Skeletal muscle satellite cell (primary cell): Measurements from ENCODE around the gene PTGR2. TPM values are rescaled to one million over a fixed set of nuclear protein-coding genes. Genes with fewer than 3 reads are reported as not detected.

Experiments used
- H3K27me3 ChIP-seq: 2 replicates; pipeline ENCODE4 v1.7.0; 2013; ENCODE audit warnings: low read length; ENCODE audit not compliant: control insufficient read depth, insufficient read depth
- H3K36me3 ChIP-seq: 2 replicates; pipeline ENCODE4 v1.7.0; 2013; ENCODE audit warnings: mild to moderate bottlenecking, control low read depth, low read length; ENCODE audit not compliant: insufficient read depth
- H3K4me1 ChIP-seq: 2 replicates; pipeline ENCODE4 v1.7.0; 2013; ENCODE audit warnings: low read length; ENCODE audit not compliant: control insufficient read depth, insufficient read depth
- H3K4me2 ChIP-seq: 2 replicates; pipeline ENCODE4 v1.7.0; 2013; ENCODE audit warnings: mild to moderate bottlenecking, low read length
- H3K4me3 ChIP-seq: 2 replicates; pipeline ENCODE4 v1.7.0; 2013; ENCODE audit warnings: low read length
- H3K9ac ChIP-seq: 2 replicates; pipeline ENCODE4 v1.7.0; 2013; ENCODE audit warnings: mild to moderate bottlenecking, low read depth, low read length, moderate library complexity
- H3K9me3 ChIP-seq: replicated peaks from 2 replicates; pipeline ENCODE4 v1.7.0; 2013; ENCODE audit warnings: mild to moderate bottlenecking, control low read depth, low read length
- total RNA-seq: library from RNA; depleted of rRNA; stranded (reverse); fragments of >200 nt; gene quantifications from 2 replicates; pipeline ENCODE4 v1.2.3, GENCODE V29; 2012; rRNA removed

PTGR2 gene
- total RNA-seq, result 5.6 and 7.2 TPM in 2 replicates

DNA sequence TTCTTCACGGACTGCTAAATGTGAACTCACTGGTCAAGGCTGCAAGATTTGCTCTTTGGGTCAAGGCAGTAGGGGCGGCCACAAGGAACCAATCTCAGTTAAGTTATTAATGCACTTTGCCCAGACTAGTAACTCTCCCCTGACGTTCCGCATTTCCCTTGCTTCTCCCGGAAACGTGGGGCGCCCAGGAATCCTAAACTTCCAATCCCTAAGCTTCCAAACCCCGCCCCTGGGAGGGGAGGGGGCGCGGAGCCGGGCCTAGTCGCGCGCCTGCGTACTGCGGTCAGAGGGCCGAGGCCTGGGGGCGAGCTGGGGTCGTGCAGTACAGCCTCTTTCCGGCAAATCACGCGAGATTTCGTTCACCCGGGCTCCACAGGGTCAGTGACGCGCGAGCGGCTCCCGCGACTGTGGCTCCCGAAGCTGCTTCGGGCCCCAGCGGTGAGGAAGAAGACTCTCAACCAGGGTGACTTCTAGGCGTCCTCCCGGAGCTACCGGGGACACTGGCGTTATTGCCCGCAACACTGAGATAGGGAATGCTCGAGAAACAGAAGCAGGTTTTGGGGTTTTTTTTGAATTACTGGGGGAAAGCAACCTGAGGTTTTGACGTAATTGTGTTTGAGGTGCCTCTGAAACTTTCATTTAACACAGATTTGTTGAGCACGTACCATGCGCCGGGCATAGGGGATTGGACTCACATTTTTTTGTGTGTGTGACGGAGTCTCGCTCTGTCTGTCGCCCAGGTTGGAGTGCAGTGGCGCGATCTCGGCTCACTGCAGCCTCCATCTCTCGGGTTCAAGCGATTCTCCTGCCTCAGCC is at the start of gene PTGR2:
PTGR2 (plus strand) TSS at position 265 of the 816 bp plus-strand sequence. CDS start 7,032 bp downstream, outside the sequence.
- peaks cover 18% of the 10 kb centered on the region for H3K4me1 ChIP-seq
- H3K4me3 ChIP-seq, result peak within 1 kb of the TSS; percentile 73
- no peaks in the 10 kb centered on the region for H3K36me3 ChIP-seq
- no peaks in the 10 kb centered on the region for H3K9me3 ChIP-seq
- H3K9ac ChIP-seq, result peak within 1 kb of the TSS; percentile 90
- H3K4me2 ChIP-seq, result peak within 1 kb of the TSS; percentile 85
- H3K27me3 ChIP-seq, result no peaks in the 10 kb centered on the region

DNA sequence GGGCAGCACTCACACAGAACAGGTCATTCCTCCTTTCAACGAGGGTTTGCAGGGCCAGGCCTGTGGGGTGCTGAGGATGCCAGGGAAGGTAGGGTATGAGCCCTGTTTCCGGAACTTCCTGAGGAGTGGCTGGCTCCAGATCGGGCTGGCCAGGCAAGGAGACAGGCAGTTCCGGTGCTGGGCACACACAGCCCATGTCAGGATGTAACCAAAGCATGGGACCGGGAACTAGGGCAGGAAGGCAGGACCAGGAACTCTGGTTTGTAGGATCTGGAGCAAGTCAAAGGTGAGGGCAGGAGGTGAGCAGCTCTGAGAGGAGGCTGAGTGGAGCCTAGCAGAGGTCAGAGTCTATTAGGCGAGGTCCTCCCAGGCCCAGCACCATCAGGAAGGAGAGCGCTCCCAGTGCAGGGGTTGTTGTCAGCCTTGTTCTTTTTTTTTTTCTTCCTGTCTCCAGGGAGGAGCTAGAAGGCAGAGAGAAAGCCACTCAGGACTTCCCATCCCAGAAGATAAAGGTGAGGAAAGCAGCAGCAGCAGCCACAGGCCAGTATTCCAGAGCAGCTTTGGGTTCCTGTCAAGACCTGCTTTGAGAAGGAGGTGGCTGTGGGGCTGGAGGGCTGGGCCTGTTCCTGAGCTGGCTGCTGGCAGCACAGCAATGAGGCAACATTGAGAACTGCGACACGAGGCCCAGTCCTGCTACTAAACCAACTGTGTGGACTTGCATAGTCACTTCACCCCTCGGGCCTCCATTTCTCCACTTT is 49.0 kb upstream of the PTGR2 start:
- no peak overlapping the region for H3K9ac ChIP-seq

DNA sequence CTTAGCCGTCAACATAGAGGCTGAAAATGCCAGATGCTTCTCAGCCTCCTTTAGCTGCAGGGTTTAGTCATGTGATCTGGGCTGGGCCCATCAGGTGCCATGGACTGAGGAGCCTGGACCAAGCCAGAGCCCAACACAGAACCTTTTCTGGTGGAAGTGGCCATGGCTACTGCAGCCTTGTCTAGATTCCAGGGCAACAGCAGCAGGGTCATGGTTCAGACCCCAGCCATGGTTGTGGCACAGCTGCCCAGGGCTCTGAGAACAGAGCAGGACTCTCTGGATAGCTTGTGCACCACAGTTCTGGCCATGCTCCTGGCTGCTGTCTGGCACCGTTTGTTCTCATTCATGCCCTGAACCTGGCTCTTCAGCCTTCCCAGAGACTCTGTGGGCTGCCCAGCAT is 47.0 kb upstream of the PTGR2 start:
- no peaks in the 10 kb centered on the region for H3K27me3 ChIP-seq
- no peak overlapping the region for H3K4me3 ChIP-seq
- peaks cover 14% of the 10 kb centered on the region for H3K4me1 ChIP-seq
- H3K4me2 ChIP-seq, result no peak overlapping the region
- no peaks in the 10 kb centered on the region for H3K36me3 ChIP-seq
- H3K9ac ChIP-seq, result no peak overlapping the region
- no peaks in the 10 kb centered on the region for H3K9me3 ChIP-seq

More for the DNA sequence above, 49.0 kb upstream of the PTGR2 start:
- Histone ChIP-seq H3K27me3 (no peaks in the 10 kb centered on the region), H3K9me3 (no peaks in the 10 kb centered on the region), H3K4me1 (peaks cover 9% of the 10 kb centered on the region), H3K36me3 (no peaks in the 10 kb centered on the region), H3K4me2 (no peak overlapping the region), H3K4me3 (no peak overlapping the region)

DNA sequence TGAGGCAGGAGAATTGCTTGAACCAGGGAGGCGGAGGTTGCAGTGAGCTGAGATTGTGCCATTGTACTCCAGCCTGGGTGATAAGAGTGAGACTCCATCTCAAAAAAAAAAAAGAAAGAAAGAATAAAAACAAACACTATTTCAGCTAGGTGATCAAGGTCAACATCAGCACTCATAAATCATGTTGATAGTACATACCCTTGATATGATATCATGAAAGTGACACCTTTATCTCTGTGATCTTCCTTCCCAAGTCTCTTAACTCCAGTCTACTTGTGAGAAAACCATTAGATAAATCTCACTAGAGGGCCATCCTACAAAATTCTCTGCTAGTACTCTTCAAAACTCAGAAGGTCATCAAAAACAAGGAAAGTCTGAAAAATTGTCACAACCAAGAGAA is 44.2 kb upstream of the PTGR2 start:
- no peak overlapping the region for H3K9ac ChIP-seq
- no peaks in the 10 kb centered on the region for H3K36me3 ChIP-seq
- no peaks in the 10 kb centered on the region for H3K27me3 ChIP-seq
- H3K4me2 ChIP-seq, result no peak overlapping the region
- H3K9me3 ChIP-seq, result no peaks in the 10 kb centered on the region
- no peak overlapping the region for H3K4me3 ChIP-seq
- H3K4me1 ChIP-seq, result peaks cover 14% of the 10 kb centered on the region

DNA sequence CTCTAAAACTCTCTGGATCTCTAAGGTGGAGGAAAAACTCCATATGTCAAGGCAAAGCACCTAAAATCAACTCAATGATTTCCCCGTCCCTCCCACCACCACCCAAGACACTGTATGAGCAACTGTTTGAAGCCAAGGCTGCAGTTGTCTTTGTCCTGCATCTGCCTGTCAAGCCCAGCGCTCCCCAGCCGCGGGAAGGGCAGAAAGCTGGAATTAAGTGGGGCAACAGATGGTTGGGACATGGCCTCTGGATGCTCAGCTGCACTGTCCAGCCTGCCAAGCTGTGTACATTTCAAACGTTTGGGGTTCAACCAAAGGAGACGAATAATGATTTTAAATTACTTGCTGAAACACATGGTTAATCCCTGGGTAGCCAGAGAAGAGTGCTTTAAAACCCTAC is 42.2 kb upstream of the PTGR2 start:
- Histone ChIP-seq H3K27me3 (no peaks in the 10 kb centered on the region), H3K4me1 (peaks cover 14% of the 10 kb centered on the region), H3K9me3 (no peaks in the 10 kb centered on the region), H3K4me2 (no peak overlapping the region), H3K4me3 (no peak overlapping the region), H3K36me3 (no peaks in the 10 kb centered on the region), H3K9ac (no peak overlapping the region)

DNA sequence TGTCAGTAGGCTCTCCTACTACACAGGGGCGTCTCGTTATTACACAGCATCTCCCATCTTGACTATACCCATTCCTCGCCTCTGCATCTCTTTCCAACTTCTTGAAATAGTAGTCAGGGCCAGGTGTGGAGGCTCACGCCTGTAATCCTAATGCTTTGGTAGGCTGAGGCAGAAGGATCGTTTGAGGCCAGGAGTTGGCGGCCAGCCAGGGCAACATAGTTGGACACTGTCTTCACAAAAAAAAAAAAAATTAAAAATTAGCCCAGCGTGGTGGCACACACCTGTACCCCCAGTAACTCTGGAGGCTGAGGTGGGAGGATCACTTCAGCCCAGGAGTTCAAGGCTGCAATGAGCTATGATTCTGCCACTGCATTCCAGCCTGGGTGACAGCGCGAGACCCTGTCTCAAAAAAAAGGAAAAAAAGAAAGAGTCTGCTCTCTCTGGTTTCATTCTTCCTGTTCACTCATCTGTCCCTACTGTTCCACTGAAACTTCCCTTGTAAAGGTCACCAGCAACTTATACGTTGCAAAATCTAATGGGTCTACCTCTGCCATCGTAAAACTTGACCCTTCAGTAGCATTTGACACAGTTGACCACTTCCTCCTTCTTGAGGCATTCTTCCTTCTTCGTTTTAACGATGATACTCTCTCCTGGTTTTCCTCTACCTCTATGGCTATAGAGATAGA is 41.0 kb upstream of the PTGR2 start:
- H3K9ac ChIP-seq, result no peak overlapping the region
- H3K4me3 ChIP-seq, result no peak overlapping the region
- peaks cover 14% of the 10 kb centered on the region for H3K4me1 ChIP-seq
- H3K4me2 ChIP-seq, result no peak overlapping the region
- no peaks in the 10 kb centered on the region for H3K27me3 ChIP-seq
- no peaks in the 10 kb centered on the region for H3K9me3 ChIP-seq
- no peaks in the 10 kb centered on the region for H3K36me3 ChIP-seq

DNA sequence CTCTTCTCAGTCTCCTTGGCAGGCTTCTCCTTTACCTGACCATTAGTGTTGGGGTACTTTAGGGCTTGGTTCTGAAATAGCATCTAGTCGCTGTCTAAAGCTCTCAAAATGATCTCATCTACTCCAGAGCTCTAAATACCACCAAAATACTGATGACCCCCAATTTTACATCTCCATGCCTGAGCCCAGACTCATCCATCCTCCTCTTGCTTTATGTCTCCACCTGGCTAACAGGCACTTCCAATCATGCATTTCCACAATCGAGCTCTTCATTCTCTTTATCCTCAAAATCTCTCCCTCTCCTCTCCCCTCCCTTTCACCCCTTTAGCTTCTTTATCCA is 40.5 kb upstream of the PTGR2 start:
- peaks cover 14% of the 10 kb centered on the region for H3K4me1 ChIP-seq
- no peaks in the 10 kb centered on the region for H3K27me3 ChIP-seq
- no peaks in the 10 kb centered on the region for H3K9me3 ChIP-seq
- no peak overlapping the region for H3K4me3 ChIP-seq
- H3K4me2 ChIP-seq, result no peak overlapping the region
- H3K9ac ChIP-seq, result no peak overlapping the region
- H3K36me3 ChIP-seq, result no peaks in the 10 kb centered on the region

DNA sequence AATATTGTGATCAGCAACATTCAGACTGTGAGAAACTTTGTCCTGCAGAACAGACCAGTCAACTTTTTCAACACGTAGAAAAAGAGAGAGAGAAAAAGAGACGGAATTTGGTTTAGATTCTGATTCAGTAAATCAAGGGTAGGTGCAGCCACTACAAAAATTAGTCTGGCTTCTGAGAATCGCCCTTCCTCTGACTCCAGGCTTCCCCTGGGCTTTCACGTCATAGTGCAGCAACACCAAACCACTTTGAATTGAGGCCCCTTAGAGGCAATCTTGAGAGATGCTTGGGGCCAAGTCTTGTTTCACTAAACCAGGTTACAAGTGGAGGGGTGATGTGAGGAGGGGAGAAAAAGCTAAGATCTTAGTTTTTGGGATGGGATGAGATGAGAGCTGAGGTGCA is 37.5 kb upstream of the PTGR2 start:
- Histone ChIP-seq H3K9me3 (no peaks in the 10 kb centered on the region), H3K9ac (no peak overlapping the region), H3K4me3 (no peak overlapping the region), H3K36me3 (no peaks in the 10 kb centered on the region), H3K27me3 (no peaks in the 10 kb centered on the region), H3K4me2 (no peak overlapping the region), H3K4me1 (peaks cover 5% of the 10 kb centered on the region)

DNA sequence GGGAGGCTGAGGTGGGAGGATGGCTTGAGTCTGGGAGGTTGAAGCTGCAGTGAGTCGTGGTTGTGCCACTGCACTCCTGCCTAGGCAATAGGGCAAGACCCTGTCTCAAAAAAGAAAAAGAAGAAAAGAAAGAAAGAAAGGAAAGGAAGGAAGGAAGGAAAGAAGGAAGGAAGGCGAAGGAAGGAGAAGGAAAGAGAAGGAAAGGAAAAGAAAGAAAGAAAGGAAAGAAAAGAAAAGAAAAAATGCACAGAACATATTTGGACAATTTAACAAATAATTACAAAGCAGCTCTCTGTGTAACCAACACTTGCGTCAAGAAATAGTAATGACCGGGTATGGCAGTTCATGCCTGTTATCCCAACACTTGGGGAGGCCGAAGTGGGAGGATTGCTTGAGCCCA is 35.8 kb upstream of the PTGR2 start:
- Histone ChIP-seq H3K36me3 (no peaks in the 10 kb centered on the region), H3K9ac (no peak overlapping the region), H3K27me3 (no peaks in the 10 kb centered on the region), H3K4me3 (no peak overlapping the region), H3K4me2 (no peak overlapping the region), H3K9me3 (no peaks in the 10 kb centered on the region), H3K4me1 (no peaks in the 10 kb centered on the region)

DNA sequence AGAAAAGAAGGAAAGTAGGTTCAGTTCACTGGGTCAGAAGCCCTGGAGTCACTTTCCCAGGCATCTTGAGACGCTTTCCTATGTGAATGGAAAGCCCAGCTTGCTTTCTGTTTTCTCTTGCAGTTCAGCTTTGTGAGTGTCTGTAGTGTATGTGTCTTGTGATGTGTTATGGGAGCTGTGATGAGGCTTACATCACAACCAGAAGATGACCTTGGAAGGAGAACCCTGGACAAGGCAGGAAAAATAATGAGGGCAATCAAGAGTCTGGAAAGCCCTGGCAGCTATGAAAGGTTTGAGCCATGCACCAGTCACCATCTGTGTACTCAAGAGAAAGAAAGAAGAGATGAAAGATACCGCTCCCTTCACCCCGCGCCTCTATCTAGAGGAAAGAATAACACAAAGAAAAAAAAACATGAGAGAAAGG is 35.2 kb upstream of the PTGR2 start:
- H3K36me3 ChIP-seq, result no peaks in the 10 kb centered on the region
- no peaks in the 10 kb centered on the region for H3K9me3 ChIP-seq
- H3K4me3 ChIP-seq, result no peak overlapping the region
- H3K27me3 ChIP-seq, result no peaks in the 10 kb centered on the region
- H3K4me1 ChIP-seq, result no peaks in the 10 kb centered on the region
- no peak overlapping the region for H3K9ac ChIP-seq
- no peak overlapping the region for H3K4me2 ChIP-seq

DNA sequence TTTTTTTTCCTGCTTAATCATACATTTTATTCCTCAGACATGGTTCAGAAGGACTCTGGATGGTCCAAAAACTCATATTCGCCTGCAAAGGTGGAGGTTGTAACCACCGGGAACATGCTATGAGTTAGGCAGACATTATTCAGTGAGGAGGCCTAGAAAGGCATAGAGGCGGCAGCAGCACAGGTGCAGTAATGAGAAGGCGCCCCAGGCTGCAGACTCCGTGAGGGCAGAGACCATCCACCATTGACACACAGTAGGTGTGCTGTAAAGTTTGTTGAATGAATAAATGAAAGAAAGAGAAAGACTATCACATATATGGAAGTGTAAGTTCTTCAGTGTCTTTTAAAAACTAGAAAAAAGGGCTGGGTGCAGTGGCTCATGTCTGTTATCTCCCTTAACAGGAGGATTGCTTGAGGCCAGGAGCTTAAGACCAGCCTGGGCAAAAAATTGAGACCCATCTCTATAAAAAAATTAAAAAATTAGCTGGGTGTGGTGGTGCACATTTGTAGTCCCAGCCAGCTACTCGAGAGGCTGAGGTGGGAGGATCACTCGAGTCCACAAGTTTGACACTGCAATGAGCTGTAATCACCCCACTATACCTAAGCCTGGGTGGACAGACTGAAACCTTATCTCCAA is 34.5 kb upstream of the PTGR2 start:
- H3K4me2 ChIP-seq, result no peak overlapping the region
- H3K36me3 ChIP-seq, result no peaks in the 10 kb centered on the region
- no peak overlapping the region for H3K4me3 ChIP-seq
- no peaks in the 10 kb centered on the region for H3K4me1 ChIP-seq
- H3K9me3 ChIP-seq, result no peaks in the 10 kb centered on the region
- H3K27me3 ChIP-seq, result no peaks in the 10 kb centered on the region
- no peak overlapping the region for H3K9ac ChIP-seq
